Upper lobe of left lung (tissue), 6 donors: ENCODE results near the gene MTF2. TPM values are rescaled to one million over a fixed set of nuclear protein-coding genes. Genes with fewer than 3 reads are reported as not detected.

Experiments
- ATAC-seq, 2 donors: fragments of 200-7000 bp; cut with Tn5 transposase; one replicate each; pipeline ENCODE4 v1.9.1; 2022; ENCODE audit warnings: mild to moderate bottlenecking in 2 of 2, moderate library complexity in 2 of 2; ENCODE audit not compliant: low FRiP score in 2 of 2
- DNase-seq, 2 donors: peaks; one replicate each; pipeline ENCODE4 v3.0.0-alpha.2; 2019 to 2020
- H3K27ac ChIP-seq, 4 donors: fragments of 200-600 bp; sonication (generic); one replicate each; pipeline ENCODE4 v1.5.1; 2016 to 2019
- H3K27me3 ChIP-seq, 4 donors: fragments of 200-600 bp; sonication (generic); one replicate each; pipeline ENCODE4 v1.5.1; 2017 to 2019
- H3K36me3 ChIP-seq, 4 donors: fragments of 200-600 bp; sonication (generic); one replicate each; pipeline ENCODE4 v1.5.1; 2016 to 2019
- H3K4me1 ChIP-seq, 4 donors: fragments of 200-600 bp; sonication (generic); one replicate each; pipeline ENCODE4 v1.5.1; 2018 to 2019
- H3K4me3 ChIP-seq, 4 donors: fragments of 200-600 bp; sonication (generic); one replicate each; pipeline ENCODE4 v1.5.1; 2017 to 2019; ENCODE audit warnings: mild to moderate bottlenecking in 2 of 4, moderate library complexity in 1 of 4
- H3K9me3 ChIP-seq, 4 donors: fragments of 200-600 bp; sonication (generic); one replicate each; pipeline ENCODE4 v1.5.1; 2018 to 2019
- CTCF ChIP-seq, 6 experiments: fragments of 450-650 bp in 4 of 6; fragments of 200-600 bp in 2 of 6; sonication (generic) in 2 of 6; IDR thresholded peaks; one replicate each; pipeline ENCODE4 v1.5.1; 2016 to 2019; ENCODE audit warnings: antibody characterized with exemption in 6 of 6
- EP300 ChIP-seq, 4 donors: sonication (generic); formaldehyde crosslinking; IDR thresholded peaks; one replicate each; pipeline ENCODE4 v1.5.1; 2017; ENCODE audit warnings: antibody characterized with exemption in 4 of 4, control low read depth in 2 of 4
- POLR2A ChIP-seq, 4 donors: fragments of 450-650 bp; IDR thresholded peaks; one replicate each; pipeline ENCODE4 v1.5.1; 2016 to 2017; ENCODE audit warnings: antibody characterized with exemption in 4 of 4, mild to moderate bottlenecking in 2 of 4
- POLR2AphosphoS5 ChIP-seq, 2 donors: sonication (generic); formaldehyde crosslinking; IDR thresholded peaks; one replicate each; pipeline ENCODE4 v1.5.1; 2017; ENCODE audit warnings: antibody characterized with exemption in 2 of 2
- WGBS, 2 donors: methylation state at CpG; one replicate each; pipeline ENCODE4 v1.1.5; 2017 to 2018; 5-methylcytosine and 5-hydroxymethylcytosine counted together
- total RNA-seq, 6 donors: library from RNA; depleted of rRNA in 4 of 6; stranded (reverse); fragments of >200 nt in 4 of 6; gene quantifications; one replicate each; pipeline versions ENCODE4 v1.1.0 to v1.2.1, GENCODE V29; 2016 to 2021
- donor health status: DM: no; HTN: no; CAD: no; lungs with moderate emphysema.
- donor health status: DM: no; HTN: yes; CAD: no; lungs with severe emphysema.

The MTF2 gene
- total RNA-seq, 6 donors from 2014 or later, result 15.4 to 29.4 (median 20.6) TPM

GRCh38 chr1:93079685-93080141 is 630 bp downstream of the MTF2 start:
- no peaks in the 10 kb centered on the region for H3K27me3 ChIP-seq
- peak overlapping the region; percentile 77 to 95 (median 78) for H3K4me3 ChIP-seq
- no peak for TF ChIP-seq CTCF (IDR thresholded peaks at IDR 0.05)
- no peak for TF ChIP-seq EP300 (IDR thresholded peaks at IDR 0.05)
- no peak for TF ChIP-seq POLR2A (IDR thresholded peaks at IDR 0.05)
- TF ChIP-seq POLR2AphosphoS5 (IDR thresholded peaks at IDR 0.05), result no peak
- peak in 1 of 2 donors; percentile 33 for DNase-seq
- 1% methylated on average over 13 of the region's 13 CpGs for WGBS, 2 donors
- H3K9me3 ChIP-seq, result no peaks in the 10 kb centered on the region
- H3K27ac ChIP-seq, result peak overlapping the region; percentile 88 to 95 (median 92)
- ATAC-seq, result peak; percentile 16 to 34
- peaks cover 17 to 34% (median 19%) of the 10 kb centered on the region in 4 donors for H3K4me1 ChIP-seq
- H3K36me3 ChIP-seq, result peaks cover 0 to 5% (median 0%) of the 10 kb centered on the region in 4 donors

GRCh38 chr1:93080179-93080823 is 1.2 kb downstream of the MTF2 start:
- peak; percentile 60 to 72 for ATAC-seq
- H3K9me3 ChIP-seq, result no peaks in the 10 kb centered on the region
- H3K4me1 ChIP-seq, result peaks cover 17 to 34% (median 19%) of the 10 kb centered on the region in 4 donors
- WGBS, 2 donors, result 0 to 1% methylated on average over 5 of the region's 5 CpGs
- H3K27me3 ChIP-seq, result no peaks in the 10 kb centered on the region
- TF ChIP-seq CTCF (IDR thresholded peaks at IDR 0.05), result peak in 4 of 6 experiments; percentile 26 to 56 (median 38)
- no peak for TF ChIP-seq EP300 (IDR thresholded peaks at IDR 0.05)
- H3K36me3 ChIP-seq, result peaks cover 0 to 10% (median 0%) of the 10 kb centered on the region in 4 donors
- DNase-seq, result no peak
- peak overlapping the region; percentile 88 to 95 (median 92) for H3K27ac ChIP-seq
- H3K4me3 ChIP-seq, result peak overlapping the region; percentile 77 to 95 (median 78)

GRCh38 chr1:93081716-93082115 is 2.6 kb downstream of the MTF2 start:
- H3K4me3 ChIP-seq, result peak overlapping the region in 1 of 4 donors; percentile 95
- no peak for DNase-seq

GRCh38 chr1:93082313-93082712 is 3.2 kb downstream of the MTF2 start:
- Histone ChIP-seq H3K9me3 (no peaks in the 10 kb centered on the region), H3K36me3 (peaks cover 0 to 17% (median 3%) of the 10 kb centered on the region in 4 donors), H3K27ac (no peak overlapping the region), H3K27me3 (no peaks in the 10 kb centered on the region), H3K4me1 (peaks cover 17 to 34% (median 19%) of the 10 kb centered on the region in 4 donors), H3K4me3 (no peak overlapping the region)
- 90 to 94% methylated on average over 3 of the region's 3 CpGs for WGBS, 2 donors
- DNase-seq, result no peak
- TF ChIP-seq EP300 (IDR thresholded peaks at IDR 0.05), result no peak
- TF ChIP-seq POLR2A (IDR thresholded peaks at IDR 0.05), result no peak
- TF ChIP-seq POLR2AphosphoS5 (IDR thresholded peaks at IDR 0.05), result no peak
- TF ChIP-seq CTCF (IDR thresholded peaks at IDR 0.05), result no peak
- no peak for ATAC-seq

More at GRCh38 chr1:93081716-93082115, 2.6 kb downstream of the MTF2 start:
- TF ChIP-seq POLR2A (IDR thresholded peaks at IDR 0.05), result no peak
- TF ChIP-seq EP300 (IDR thresholded peaks at IDR 0.05), result no peak
- TF ChIP-seq CTCF (IDR thresholded peaks at IDR 0.05), result no peak
- TF ChIP-seq POLR2AphosphoS5 (IDR thresholded peaks at IDR 0.05), result no peak
- peaks cover 0 to 17% (median 3%) of the 10 kb centered on the region in 4 donors for H3K36me3 ChIP-seq
- ATAC-seq, result no peak
- H3K27me3 ChIP-seq, result no peaks in the 10 kb centered on the region
- peaks cover 17 to 34% (median 19%) of the 10 kb centered on the region in 4 donors for H3K4me1 ChIP-seq
- H3K27ac ChIP-seq, result no peak overlapping the region
- no peaks in the 10 kb centered on the region for H3K9me3 ChIP-seq
